Cardiac fibroblast (primary cell): Measurements from ENCODE around the gene TJP3.

Source experiments
- DNase-seq, 2 donors: peaks; one replicate each; pipeline versions ENCODE4 v3.0.0 to v3.0.0-alpha.2; 2010; ENCODE audit warnings: low read depth in 2 of 2
- H3K4me3 ChIP-seq, 2 donors: replicated peaks in 1 of 2; 1 replicate in 1 of 2; 2 replicates in 1 of 2; pipeline ENCODE4 v1.5.1; 2011; ENCODE audit warnings: low read depth in 2 of 2, low read length in 2 of 2, mild to moderate bottlenecking in 2 of 2, moderate library complexity in 1 of 2
- TF ChIP-seq, protein P1 (sequence below): IDR thresholded peaks from one replicate; pipeline ENCODE4 v1.5.1; 2011; ENCODE audit warnings: low read depth, mild to moderate bottlenecking, low read length, inconsistent platforms

Gene TJP3

GRCh38 chr19:3771000-3771905 is 63.1 kb downstream of the TJP3 start:
- TF ChIP-seq, protein P1, sequence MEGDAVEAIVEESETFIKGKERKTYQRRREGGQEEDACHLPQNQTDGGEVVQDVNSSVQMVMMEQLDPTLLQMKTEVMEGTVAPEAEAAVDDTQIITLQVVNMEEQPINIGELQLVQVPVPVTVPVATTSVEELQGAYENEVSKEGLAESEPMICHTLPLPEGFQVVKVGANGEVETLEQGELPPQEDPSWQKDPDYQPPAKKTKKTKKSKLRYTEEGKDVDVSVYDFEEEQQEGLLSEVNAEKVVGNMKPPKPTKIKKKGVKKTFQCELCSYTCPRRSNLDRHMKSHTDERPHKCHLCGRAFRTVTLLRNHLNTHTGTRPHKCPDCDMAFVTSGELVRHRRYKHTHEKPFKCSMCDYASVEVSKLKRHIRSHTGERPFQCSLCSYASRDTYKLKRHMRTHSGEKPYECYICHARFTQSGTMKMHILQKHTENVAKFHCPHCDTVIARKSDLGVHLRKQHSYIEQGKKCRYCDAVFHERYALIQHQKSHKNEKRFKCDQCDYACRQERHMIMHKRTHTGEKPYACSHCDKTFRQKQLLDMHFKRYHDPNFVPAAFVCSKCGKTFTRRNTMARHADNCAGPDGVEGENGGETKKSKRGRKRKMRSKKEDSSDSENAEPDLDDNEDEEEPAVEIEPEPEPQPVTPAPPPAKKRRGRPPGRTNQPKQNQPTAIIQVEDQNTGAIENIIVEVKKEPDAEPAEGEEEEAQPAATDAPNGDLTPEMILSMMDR = no peak
- no peak overlapping the region for H3K4me3 ChIP-seq
- DNase-seq = no peak

DNA sequence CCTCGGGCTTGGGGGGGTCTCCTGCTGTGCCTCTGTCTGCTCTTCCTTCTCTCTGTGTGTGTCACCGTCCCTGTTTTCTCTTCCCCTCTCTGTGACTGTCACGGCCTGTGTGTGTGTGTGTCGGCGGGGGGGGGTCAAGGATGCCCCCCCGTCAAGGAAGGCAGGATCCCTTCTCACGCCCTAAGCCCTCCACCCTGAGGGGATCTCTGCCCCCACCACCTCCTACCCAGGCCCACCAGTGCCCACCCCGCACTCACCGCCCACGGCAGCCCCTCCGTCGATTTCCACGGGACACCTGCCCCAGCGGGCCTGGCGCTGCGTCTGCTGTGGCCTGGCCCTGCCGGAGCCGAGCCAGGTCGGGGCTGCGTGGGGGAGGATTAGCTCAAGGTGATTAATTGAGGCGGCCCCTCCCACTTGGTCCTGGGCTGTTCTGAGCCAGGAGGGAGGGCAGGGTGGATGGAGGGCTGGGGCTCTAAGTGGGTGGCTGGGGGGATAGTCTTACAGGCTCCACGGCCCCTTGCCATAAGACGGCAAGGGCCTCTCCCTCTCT is 63.8 kb downstream of the TJP3 start, which contains the start of gene RAX2:
Gene RAX2, minus strand, starts transcription at position 323 of the 550 bp plus-strand sequence. CDS start 486 bp downstream, outside the sequence.
- no peak within 1 kb of the TSS for H3K4me3 ChIP-seq
- no peak for DNase-seq
- TF ChIP-seq, protein P1 = no peak

DNA sequence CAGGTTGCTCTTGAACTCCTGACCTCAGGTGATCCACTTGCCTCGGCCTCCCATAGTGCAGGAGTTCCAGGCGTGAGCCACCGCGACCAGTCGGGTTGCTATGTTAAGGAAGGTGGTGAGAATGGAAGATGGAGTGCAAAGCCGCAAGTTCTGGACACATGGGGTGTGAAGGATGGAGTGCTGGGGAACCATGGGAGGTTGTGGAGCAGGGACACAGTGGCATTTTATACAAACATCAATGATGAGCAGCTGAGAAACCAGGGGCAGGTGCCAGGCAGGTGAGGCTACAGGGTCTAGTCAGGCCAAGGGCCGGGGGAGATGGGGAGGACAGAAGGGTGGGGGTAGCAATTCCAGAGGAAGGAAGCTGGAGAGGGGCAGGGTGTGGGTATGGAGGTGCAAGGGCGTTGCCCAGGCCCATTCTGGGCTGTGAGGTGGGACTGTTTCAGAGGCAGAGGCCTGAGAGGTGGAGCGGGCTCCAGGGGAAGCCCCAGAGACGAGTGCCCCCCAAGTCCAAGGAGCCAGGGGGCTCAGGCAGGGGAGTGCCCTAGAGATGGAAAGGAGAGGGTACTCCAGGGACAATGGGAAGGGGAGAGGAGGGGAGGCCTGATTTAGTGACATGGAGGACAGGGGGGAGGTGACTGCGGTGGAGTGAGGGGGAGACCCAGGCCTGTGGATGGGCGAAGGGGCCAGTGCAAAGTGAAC is 65.8 kb downstream of the TJP3 start:
- TF ChIP-seq, protein P1 = no peak
- no peak for DNase-seq
- H3K4me3 ChIP-seq = no peak overlapping the region

GRCh38 chr19:3774621-3775373 is 66.6 kb downstream of the TJP3 start:
- TF ChIP-seq, protein P1 = no peak
- no peak for DNase-seq
- H3K4me3 ChIP-seq = no peak overlapping the region

DNA sequence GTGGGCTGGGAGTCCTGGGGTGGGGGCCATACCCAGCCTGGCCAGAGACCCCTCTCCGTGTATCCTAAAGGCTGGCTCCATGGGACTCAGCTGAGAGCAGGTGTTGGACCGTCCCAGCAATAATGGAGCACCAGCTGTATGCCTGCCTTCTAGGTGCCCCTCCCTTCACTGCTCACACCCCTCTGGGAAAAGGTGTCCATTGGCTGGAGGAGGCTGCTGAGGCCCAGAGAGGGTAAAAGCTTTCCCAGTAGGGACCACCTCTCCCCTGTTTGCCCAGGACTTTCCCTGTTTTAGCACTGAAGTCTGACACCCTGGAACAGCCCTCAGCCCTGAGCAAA is 67.2 kb downstream of the TJP3 start:
- no peak overlapping the region for H3K4me3 ChIP-seq
- TF ChIP-seq, protein P1 = no peak
- no peak for DNase-seq

DNA sequence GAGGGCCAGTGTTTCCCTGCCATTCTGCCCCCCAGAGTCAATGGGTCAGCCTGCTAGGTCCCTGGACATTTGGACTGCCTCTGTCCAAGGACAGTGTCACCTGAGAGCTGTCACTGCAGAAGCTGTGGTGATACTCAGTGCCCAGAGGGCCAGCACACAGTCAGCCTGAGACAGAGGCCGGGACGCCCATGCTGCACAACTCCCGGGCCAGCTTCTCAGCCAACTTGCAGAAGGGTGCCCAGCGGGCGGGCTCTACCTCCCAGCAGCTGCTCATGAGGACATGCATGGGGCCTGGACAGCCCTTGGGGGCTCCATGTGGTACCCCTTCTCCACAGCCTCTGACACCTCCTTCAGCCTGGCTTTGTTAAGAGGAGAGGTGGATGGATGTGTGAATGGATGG is 67.6 kb downstream of the TJP3 start:
- TF ChIP-seq, protein P1 = no peak
- no peak for DNase-seq

More for the DNA sequence above, 67.6 kb downstream of the TJP3 start:
- H3K4me3 ChIP-seq = no peak overlapping the region
